Measurements from ENCODE around the gene IRAK3. TPM values are rescaled to one million over a fixed set of nuclear protein-coding genes. Genes with fewer than 3 reads are reported as not detected.

IRAK3 gene
- total RNA-seq, 1 experiment from 2014 or later, result 0.12 TPM

- ATAC-seq (no peak), DNase-seq (ENCODE audit: low read depth, low spot score) (no peak)
- Histone ChIP-seq H3K27ac (ENCODE audit: low read depth, low read length) (no peak overlapping the region), H4K20me1 (ENCODE audit: insufficient read depth) (no peaks in the 10 kb centered on the region), H3K9ac (ENCODE audit: low read length) (no peak overlapping the region), H3K9me2 (ENCODE audit: insufficient read depth) (no peaks in the 10 kb centered on the region), H3K4me1 (ENCODE audit: control insufficient read depth in 1 of 2, insufficient read depth in 2 of 2, low read length in 2 of 2) (peaks cover 0 to 8% of the 10 kb centered on the region in 2 experiments; a peak in 2 of 4 replicates), H3K27me3 (ENCODE audit: insufficient read depth, low read length) (no peaks in the 10 kb centered on the region), H3K79me2 (ENCODE audit: insufficient read depth, low read length) (no peaks in the 10 kb centered on the region), H2AFZ (ENCODE audit: low read depth, low read length, poor library complexity, severe bottlenecking) (no peak overlapping the region), H3K9me3 (ENCODE audit: control insufficient read depth in 1 of 2, insufficient read depth in 1 of 2, low read depth in 1 of 2, low read length in 2 of 2) (peaks cover 18 to 26% of the 10 kb centered on the region in 2 experiments; a peak in 2 of 4 replicates), H3K4me2 (ENCODE audit: low read length) (no peak overlapping the region), H3K4me3 (replicated peaks in 1 of 2; ENCODE audit: low read depth in 1 of 2, low read length in 2 of 2) (no peak overlapping the region), H3K36me3 (ENCODE audit: control insufficient read depth in 1 of 2, insufficient read depth in 2 of 2, low read length in 2 of 2) (peaks cover 3 to 38% of the 10 kb centered on the region in 2 experiments; a peak in 2 of 4 replicates)
- POLR2A ChIA-PET, result no interaction called here
- intact Hi-C loops (cut with micrococcal nuclease), result no loop called here
- BruUV-seq (replicated peaks), result no TSS peak
- CTCF ChIA-PET, result no interaction called here
- no peak for TF ChIP-seq MAX (IDR thresholded peaks at IDR 0.05)
- TF ChIP-seq ELF1 (IDR thresholded peaks at IDR 0.05; ENCODE audit: borderline replicate concordance, low read depth), result no peak
- TF ChIP-seq CEBPB (IDR thresholded peaks at IDR 0.05; ENCODE audit: low read depth), result no peak
- no peak for TF ChIP-seq POLR2A (IDR thresholded peaks at IDR 0.05; ENCODE audit: borderline replicate concordance, extremely low read depth, insufficient read depth, insufficient read length)
- TF ChIP-seq TCF7L2 (IDR thresholded peaks at IDR 0.05; ENCODE audit: borderline replicate concordance, extremely low read depth, insufficient read depth, insufficient read length), result no peak
- no peak for TF ChIP-seq SRF (IDR thresholded peaks at IDR 0.05; ENCODE audit: low read depth)
- TF ChIP-seq EGR1 (IDR thresholded peaks at IDR 0.05; ENCODE audit: low read depth), result no peak
- TF ChIP-seq EZH2 (IDR thresholded peaks at IDR 0.05), result no peak
- no peak for TF ChIP-seq SIN3A (IDR thresholded peaks at IDR 0.05; ENCODE audit: low read depth)
- no peak for TF ChIP-seq SP1 (IDR thresholded peaks at IDR 0.05; ENCODE audit: low read depth)
- TF ChIP-seq REST (IDR thresholded peaks at IDR 0.05; ENCODE audit: low read depth), result no peak
- RAD21 ChIA-PET (ENCODE audit: low non-redundant PET in 1 of 2, low total read pairs in 2 of 2, uncharacterized antibody in 2 of 2, unreplicated experiment in 2 of 2), result no interaction called here
Observed at GRCh38 chr12:66143868-66144267, 45.1 kb upstream of the IRAK3 start.
